ENCODE results near the gene TTC21A.

Gene TTC21A

DNA sequence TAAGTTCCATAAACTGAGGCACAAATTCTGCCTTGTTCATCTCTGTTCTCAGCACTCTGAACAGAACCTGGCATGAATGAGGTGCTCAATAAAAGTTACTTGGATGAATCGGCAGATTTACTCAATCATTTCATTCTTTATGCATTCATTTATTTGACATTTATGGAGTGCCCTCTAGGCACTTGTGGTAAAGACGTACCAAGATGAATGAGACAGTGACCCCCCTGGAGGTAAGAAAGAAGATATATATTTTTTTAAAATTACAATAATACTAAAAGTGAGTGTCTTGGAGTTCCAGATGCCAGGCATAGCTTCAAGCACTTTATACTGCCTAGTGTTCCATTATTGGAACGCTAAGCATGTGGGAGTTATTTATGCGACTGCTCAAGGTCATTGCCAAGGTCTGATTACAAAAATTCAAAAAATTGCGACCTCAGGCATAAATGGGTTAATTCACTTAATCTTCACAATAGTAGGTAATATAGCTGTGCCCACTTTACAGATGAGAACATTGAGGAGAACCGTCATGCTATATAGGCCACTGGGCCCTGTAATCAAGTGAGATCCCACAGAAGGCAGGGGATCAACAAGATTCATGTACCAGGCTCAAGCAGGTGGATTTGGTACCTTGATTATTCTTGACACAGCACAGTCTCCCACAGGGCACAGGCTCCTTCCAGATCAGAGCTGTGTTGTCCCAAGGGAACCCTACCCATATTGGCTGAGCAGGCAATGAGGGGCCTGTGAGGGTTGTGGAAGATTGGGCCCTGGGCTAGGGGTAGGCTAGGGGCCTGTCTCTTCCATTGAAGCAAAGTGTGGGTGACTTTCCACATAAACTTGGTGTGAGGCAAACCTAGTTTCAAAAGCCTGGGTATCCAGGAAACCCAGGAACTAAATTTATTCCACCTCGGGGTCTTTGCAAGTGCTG is 74.2 kb downstream of the TTC21A start:
- CTCF ChIA-PET: interaction anchor here (0.7 to 18.2 kb wide), 3 partner anchors 10 to 686 kb away, joined by 3 to 574 read pairs (median 6); no protein-coding TSS in a partner anchor
- POLR2A ChIA-PET: no interaction called here
- TF ChIP-seq, protein P1, sequence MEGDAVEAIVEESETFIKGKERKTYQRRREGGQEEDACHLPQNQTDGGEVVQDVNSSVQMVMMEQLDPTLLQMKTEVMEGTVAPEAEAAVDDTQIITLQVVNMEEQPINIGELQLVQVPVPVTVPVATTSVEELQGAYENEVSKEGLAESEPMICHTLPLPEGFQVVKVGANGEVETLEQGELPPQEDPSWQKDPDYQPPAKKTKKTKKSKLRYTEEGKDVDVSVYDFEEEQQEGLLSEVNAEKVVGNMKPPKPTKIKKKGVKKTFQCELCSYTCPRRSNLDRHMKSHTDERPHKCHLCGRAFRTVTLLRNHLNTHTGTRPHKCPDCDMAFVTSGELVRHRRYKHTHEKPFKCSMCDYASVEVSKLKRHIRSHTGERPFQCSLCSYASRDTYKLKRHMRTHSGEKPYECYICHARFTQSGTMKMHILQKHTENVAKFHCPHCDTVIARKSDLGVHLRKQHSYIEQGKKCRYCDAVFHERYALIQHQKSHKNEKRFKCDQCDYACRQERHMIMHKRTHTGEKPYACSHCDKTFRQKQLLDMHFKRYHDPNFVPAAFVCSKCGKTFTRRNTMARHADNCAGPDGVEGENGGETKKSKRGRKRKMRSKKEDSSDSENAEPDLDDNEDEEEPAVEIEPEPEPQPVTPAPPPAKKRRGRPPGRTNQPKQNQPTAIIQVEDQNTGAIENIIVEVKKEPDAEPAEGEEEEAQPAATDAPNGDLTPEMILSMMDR (IDR thresholded peaks at IDR 0.05; ENCODE audit: insufficient read depth, low read length, missing control alignments): no peak

DNA sequence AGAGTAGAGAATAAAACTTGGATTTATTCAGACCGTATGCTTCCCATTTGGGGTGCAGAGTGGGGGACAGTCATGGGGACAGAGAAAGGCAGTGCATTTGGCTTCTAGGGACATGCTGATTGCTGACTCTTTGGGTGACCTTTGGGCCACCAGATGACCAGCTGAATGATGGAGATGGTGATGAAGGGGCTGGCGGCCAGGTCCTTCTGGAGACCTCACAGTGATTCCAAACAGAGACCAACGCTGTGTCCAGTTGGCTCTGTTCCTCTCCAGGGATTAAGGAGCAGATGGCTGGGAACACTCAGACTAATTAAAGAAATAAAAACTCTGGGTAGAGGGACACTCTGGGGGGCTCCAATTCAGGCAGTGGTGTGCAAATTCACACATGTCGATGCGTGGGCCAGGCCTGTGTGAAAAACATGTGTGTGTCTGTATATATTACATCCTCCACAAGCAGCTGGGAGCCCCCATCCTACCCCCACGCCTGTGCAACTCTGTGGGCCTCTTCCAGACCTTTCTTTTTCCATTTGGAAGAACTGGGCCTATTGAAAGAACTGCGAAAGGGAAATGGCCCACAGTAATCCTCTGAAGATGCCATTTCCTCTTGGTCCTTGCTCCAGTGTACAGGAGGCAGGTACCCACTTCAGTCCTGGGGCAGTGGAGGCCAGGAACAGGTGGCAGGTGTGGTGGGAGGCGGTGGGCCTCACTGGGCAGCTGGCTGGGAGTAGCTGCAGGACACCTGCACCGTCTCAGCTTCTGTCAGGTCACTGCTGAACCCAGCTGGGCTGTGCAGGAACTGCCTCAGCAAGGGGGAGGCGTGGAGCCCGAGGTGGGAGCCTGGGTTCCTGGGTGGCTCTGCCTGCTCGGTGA is 76.0 kb downstream of the TTC21A start:
- CTCF ChIA-PET: interaction anchor here (2.2 to 18.2 kb wide), 3 partner anchors 8 to 105 kb away, joined by 6 to 574 read pairs (median 21); no protein-coding TSS in a partner anchor
- TF ChIP-seq, protein P1 (IDR thresholded peaks at IDR 0.05; ENCODE audit: insufficient read depth, low read length, missing control alignments): no peak
- DNase-seq (ENCODE audit: low read depth, low spot score): no peak
- POLR2A ChIA-PET: no interaction called here
- H3K4me3 ChIP-seq (ENCODE audit: low read depth, low read length): no peak overlapping the region

More for the DNA sequence above, 74.2 kb downstream of the TTC21A start:
- no peak for DNase-seq (ENCODE audit: low read depth, low spot score)
- no peak overlapping the region for H3K4me3 ChIP-seq (ENCODE audit: low read depth, low read length)

- no peak for DNase-seq (ENCODE audit: low read depth, low spot score)
- H3K4me3 ChIP-seq (ENCODE audit: low read depth, low read length): no peak overlapping the region
- ChIA-PET POLR2A (no interaction called here), CTCF (interaction anchor here (0.7 to 18.2 kb wide), 4 partner anchors 22 to 105 kb away, joined by 3 to 574 read pairs (median 12); no protein-coding TSS in a partner anchor)
- TF ChIP-seq, protein P1 (IDR thresholded peaks at IDR 0.05; ENCODE audit: insufficient read depth, low read length, missing control alignments): no peak
Measured at GRCh38 chr3:39184081-39184967, 76.8 kb downstream of the TTC21A start.

DNA sequence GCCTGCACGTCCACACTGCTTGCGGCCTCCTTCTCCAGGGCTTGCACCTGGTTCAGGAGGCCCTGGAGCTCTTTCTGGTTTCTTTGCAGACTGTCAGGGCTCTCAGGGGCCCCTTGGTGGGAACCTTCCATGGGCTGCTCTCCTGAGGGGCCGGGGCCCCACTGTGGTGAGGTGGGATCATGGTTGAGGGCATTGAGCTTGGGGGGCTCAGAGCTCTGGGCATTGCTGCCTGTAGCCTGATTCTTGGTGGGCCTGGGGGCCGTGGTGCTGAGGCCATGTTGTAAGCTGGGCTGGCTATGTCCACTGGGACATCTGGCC is 77.4 kb downstream of the TTC21A start:
- TF ChIP-seq, protein P1 (IDR thresholded peaks at IDR 0.05; ENCODE audit: insufficient read depth, low read length, missing control alignments): no peak
- no peak overlapping the region for H3K4me3 ChIP-seq (ENCODE audit: low read depth, low read length)
- CTCF ChIA-PET: interaction anchor here (0.7 to 18.2 kb wide), 4 partner anchors 23 to 104 kb away, joined by 3 to 574 read pairs (median 12); no protein-coding TSS in a partner anchor
- POLR2A ChIA-PET: interaction anchor here (0.6 kb wide), 1 partner anchor 93 kb away, joined by 5 read pairs; no protein-coding TSS in a partner anchor
- DNase-seq (ENCODE audit: low read depth, low spot score): no peak

GRCh38 chr3:39185326-39185958 is 78.0 kb downstream of the TTC21A start:
- ChIA-PET CTCF (interaction anchor here (1.1 to 18.2 kb wide), 4 partner anchors 23 to 103 kb away, joined by 3 to 574 read pairs (median 12); no protein-coding TSS in a partner anchor), POLR2A (interaction anchor here (0.6 kb wide), 1 partner anchor 93 kb away, joined by 5 read pairs; no protein-coding TSS in a partner anchor)
- DNase-seq (ENCODE audit: low read depth, low spot score): no peak
- H3K4me3 ChIP-seq (ENCODE audit: low read depth, low read length): no peak overlapping the region
- TF ChIP-seq, protein P1 (IDR thresholded peaks at IDR 0.05; ENCODE audit: insufficient read depth, low read length, missing control alignments): no peak
